Activated CD4-positive, alpha-beta T cell treated with anti-CD3 and anti-CD28 coated beads, Interleukin-2, amount 50 U/mL, for 4 hours (primary cell): Measurements from ENCODE around the gene CDH15.
"Not testable (repeated sequence)": the region's sequence is repeated elsewhere in the genome, so short reads cannot be mapped to it uniquely, and the experiment has no call there.

Source experiments
- DNase-seq, 2 experiments: peaks; one replicate each; pipeline ENCODE4 v3.0.0-alpha.2; 2020

The CDH15 gene

GRCh38 chr16:89242795-89243200 lies 71.2 kb downstream of the CDH15 start:
- no peak for DNase-seq

DNA sequence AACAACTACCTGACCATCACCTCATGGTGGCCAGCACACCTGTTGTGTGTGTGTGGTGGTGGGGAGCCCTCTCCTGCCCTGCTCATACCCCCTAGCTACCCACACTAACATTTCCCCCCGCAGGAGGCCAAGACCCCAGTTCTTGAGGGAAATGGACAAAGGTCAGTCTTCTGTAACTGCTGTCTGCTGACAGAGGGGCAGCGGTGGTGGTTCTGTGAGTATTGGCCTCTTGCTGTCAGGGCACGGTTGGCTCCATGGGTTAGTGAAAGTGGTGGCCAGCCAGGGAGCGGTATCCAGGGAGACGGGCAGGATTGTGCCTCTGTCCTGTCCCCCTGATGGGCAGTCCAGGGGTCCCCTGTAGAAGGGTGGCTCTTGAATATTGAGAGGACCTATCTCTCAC lies 72.1 kb downstream of the CDH15 start:
- DNase-seq, result no peak

- DNase-seq, result not testable (repeated sequence)
These were observed 72.7 kb downstream of the CDH15 start for GRCh38 chr16:89244264-89244663.

- DNase-seq, result no peak
These were observed 73.2 kb downstream of the CDH15 start for GRCh38 chr16:89244754-89245153.
